ENCODE results near the gene ADD3. TPM values are rescaled to one million over a fixed set of nuclear protein-coding genes. Genes with fewer than 3 reads are reported as not detected.

Gene ADD3
- total RNA-seq, 1 donor from 2014 or later, result 43.8 TPM

DNA sequence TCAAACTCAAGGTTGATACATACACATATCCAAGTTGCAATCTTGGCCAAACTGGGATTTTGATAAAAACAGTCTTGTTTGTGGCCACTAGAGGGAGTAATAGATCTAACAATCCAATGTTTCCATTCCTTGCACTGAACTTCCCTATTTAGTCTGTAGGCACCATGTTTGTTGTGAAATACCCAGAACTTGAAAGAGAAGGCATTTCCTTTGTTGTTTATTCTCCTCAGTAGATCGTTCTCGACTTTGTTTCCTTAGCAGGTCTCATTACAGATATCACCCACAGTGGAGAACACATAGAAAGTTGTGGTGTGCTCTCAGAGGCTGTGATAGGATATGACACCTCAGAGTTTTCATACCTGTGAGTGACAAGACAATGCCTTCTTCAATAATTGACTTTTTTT is 129.4 kb downstream of the ADD3 start:
- TF ChIP-seq, protein P1, sequence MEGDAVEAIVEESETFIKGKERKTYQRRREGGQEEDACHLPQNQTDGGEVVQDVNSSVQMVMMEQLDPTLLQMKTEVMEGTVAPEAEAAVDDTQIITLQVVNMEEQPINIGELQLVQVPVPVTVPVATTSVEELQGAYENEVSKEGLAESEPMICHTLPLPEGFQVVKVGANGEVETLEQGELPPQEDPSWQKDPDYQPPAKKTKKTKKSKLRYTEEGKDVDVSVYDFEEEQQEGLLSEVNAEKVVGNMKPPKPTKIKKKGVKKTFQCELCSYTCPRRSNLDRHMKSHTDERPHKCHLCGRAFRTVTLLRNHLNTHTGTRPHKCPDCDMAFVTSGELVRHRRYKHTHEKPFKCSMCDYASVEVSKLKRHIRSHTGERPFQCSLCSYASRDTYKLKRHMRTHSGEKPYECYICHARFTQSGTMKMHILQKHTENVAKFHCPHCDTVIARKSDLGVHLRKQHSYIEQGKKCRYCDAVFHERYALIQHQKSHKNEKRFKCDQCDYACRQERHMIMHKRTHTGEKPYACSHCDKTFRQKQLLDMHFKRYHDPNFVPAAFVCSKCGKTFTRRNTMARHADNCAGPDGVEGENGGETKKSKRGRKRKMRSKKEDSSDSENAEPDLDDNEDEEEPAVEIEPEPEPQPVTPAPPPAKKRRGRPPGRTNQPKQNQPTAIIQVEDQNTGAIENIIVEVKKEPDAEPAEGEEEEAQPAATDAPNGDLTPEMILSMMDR (conservative IDR thresholded peaks at IDR 0.05; ENCODE audit: low read depth, low read length), result peak; percentile 81
- no peak overlapping the region for H3K4me3 ChIP-seq (ENCODE audit: low read depth, low read length)
- peak; percentile 47 for DNase-seq (ENCODE audit: low read depth)

DNA sequence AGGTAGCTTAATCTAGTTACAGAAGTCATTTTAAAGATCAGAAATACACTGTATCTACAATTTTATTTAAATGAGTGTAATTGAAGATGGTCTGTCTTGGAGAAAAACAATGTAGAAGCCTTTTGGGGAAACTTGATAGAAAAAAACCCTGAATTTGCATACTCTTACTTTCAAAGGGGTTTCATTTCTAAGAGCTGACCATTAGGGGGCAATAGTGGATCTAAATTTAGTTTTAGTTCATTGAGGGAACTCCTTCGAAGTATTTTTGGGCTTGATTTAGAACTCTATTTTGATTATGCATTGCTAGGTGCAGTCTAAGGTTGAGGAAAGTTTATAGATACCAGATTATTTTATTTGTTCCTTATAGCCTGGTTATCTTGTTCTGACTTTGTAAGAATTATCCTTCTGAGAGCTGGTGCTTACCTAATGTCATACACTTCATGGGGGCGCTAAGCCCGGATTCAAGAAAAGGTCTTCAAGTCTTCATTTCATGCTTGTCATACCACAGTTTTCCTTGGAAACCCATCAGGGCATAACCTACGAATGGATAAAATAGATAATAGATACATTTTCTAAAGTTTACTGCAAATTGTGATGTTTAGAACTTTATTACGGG is 130.5 kb downstream of the ADD3 start:
- DNase-seq (ENCODE audit: low read depth), result no peak
- H3K4me3 ChIP-seq (ENCODE audit: low read depth, low read length), result no peak overlapping the region
- TF ChIP-seq, protein P1 (conservative IDR thresholded peaks at IDR 0.05; ENCODE audit: low read depth, low read length), result peak; percentile 69

DNA sequence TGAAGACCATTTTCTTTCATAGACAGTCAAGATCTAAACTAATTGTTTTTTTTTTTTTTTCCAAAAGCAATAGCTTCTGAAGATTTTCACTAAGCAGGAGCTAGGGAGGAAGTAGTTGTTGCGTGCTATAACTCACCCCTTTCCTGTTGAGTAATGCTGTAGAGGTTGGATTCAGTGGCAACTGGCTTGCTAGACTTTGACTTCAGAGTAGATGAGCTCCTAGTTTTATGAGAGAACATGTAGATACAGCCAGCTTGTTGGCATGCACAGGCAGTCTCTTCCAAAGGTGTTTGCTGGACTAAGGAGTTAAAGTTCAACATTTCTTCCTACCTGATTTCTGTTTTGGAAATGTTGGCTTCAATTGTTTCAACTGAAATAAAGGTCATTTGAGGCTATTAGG is 133.4 kb downstream of the ADD3 start:
- DNase-seq (ENCODE audit: low read depth), result no peak
- TF ChIP-seq, protein P1 (conservative IDR thresholded peaks at IDR 0.05; ENCODE audit: low read depth, low read length), result no peak
- H3K4me3 ChIP-seq (ENCODE audit: low read depth, low read length), result no peak overlapping the region

DNA sequence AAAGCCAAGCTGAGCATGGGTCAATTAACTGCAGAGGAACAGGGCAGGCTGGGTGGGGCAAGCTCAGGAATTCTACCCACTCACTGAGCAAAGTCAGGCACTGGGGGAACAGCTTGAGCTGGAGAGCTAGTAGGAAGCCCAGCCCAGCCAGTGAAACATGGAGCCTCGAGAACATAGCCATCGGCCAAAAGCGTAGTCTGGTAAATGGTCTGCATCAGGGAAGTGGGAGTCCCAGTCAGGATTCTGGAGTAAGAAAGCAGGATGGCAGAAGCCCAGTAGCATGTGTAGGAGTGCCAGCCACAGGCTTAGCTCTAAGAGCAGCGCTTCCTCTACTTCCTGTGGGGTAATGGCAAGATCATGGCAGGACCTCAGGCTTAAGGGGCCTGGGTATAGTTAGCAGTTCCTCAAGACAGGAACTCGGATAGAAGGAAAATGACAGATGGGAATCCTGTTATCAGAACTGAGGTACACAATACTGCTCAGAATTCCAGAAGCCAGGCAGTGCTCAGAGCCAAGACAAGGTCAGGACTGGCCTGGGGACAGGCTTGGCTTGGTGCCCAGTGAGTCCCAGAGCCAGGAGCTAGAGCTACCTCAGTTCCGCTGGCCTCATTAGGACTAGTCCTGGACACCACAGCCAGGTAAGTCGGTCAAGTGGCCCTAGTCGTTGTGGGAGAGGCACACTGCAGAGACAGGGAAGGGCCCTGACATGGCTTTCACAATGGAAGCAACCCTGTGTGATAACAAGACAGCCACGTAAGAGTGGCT is 134.3 kb downstream of the ADD3 start:
- TF ChIP-seq, protein P1 (conservative IDR thresholded peaks at IDR 0.05; ENCODE audit: low read depth, low read length), result no peak
- H3K4me3 ChIP-seq (ENCODE audit: low read depth, low read length), result no peak overlapping the region
- no peak for DNase-seq (ENCODE audit: low read depth)

DNA sequence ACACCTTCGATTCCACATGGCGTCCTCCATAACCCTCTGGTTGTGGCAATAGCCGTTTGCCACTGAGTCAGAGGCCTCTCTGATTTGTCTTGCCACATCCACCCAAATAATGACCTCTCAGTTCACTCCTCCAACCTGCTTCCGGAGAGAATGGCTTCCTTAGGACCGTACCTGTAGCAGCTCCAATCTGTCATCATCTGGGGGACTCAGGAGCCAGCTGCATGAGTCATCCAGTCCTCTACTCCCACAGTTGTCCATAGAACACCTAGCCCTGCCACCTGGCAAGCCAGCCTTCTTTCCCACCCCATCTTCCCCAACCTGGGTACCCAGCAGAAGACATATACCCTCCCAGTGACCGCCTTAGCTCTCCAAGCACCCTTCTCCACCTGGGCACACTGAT is 135.2 kb downstream of the ADD3 start:
- no peak for DNase-seq (ENCODE audit: low read depth)
- no peak overlapping the region for H3K4me3 ChIP-seq (ENCODE audit: low read depth, low read length)
- TF ChIP-seq, protein P1 (conservative IDR thresholded peaks at IDR 0.05; ENCODE audit: low read depth, low read length), result no peak

DNA sequence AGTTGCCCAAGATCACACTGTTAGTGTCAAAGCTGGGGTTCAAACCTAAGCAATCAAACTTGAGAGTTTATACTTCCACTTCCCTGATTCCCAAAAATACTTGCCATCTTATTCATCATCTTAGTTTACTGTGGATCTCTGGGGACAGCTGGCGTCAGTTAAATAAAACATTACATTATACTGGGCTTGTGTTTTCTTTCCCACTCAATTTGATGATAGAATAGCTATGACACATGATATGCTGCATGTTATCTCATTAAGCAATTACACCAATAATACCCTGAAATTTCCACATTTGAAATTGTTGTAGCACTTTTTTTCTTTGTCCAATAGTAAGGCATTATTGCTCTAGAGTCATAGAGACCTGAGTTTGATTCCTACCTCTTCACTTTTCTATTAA is 136.7 kb downstream of the ADD3 start:
- no peak for DNase-seq (ENCODE audit: low read depth)
- TF ChIP-seq, protein P1 (conservative IDR thresholded peaks at IDR 0.05; ENCODE audit: low read depth, low read length), result no peak
- H3K4me3 ChIP-seq (ENCODE audit: low read depth, low read length), result no peak overlapping the region

All from epithelial cell of proximal tubule (primary cell).